GM19099 (cell line): Measurements from ENCODE around the gene TICAM2.

Source experiments
- POLR2A ChIP-seq: IDR thresholded peaks from 3 replicates; pipeline ENCODE4 v1.6.1; 2011; ENCODE audit warnings: low read depth; ENCODE audit not compliant: insufficient read length; ENCODE audit errors: extremely low read depth

The TICAM2 gene

GRCh38 chr5:115532517-115532916, 69.8 kb downstream of the TICAM2 start:
- no peak for TF ChIP-seq POLR2A

GRCh38 chr5:115531787-115532367, 70.4 kb downstream of the TICAM2 start:
- no peak for TF ChIP-seq POLR2A

GRCh38 chr5:115531380-115531779, 70.9 kb downstream of the TICAM2 start:
- TF ChIP-seq POLR2A, result no peak

- no peak for TF ChIP-seq POLR2A
These were observed 71.9 kb downstream of the TICAM2 start for GRCh38 chr5:115530426-115530825.
